OCI-LY3 (cell line): ENCODE measurements around the gene RPS6KA5.

Experiments used
- H2AFZ ChIP-seq: fragments of 200-600, 300-600 bp; shearing (Covaris generic); 2 replicates; pipeline ENCODE4 v1.6.0; 2014; ENCODE audit warnings: antibody characterized with exemption, low read depth, low read length
- H3K27ac ChIP-seq: fragments of 200-600, 300-600 bp; sonication (generic); 2 replicates; pipeline ENCODE4 v1.5.1; 2014; ENCODE audit warnings: mild to moderate bottlenecking, low read length, moderate library complexity, mixed read lengths
- H3K27me3 ChIP-seq: fragments of 200-600, 300-600 bp; sonication (generic); 2 replicates; pipeline ENCODE4 v1.6.1; 2014; ENCODE audit warnings: low read depth, low read length, mixed read lengths
- H3K36me3 ChIP-seq: fragments of 200-600, 300-600 bp; sonication (generic); replicated peaks from 2 replicates; pipeline ENCODE3; 2014; ENCODE audit warnings: low read depth, low read length, mixed read lengths
- H3K4me1 ChIP-seq: fragments of 300-600, 200-600 bp; sonication (generic); 2 replicates; pipeline ENCODE4 v1.6.1; 2014; ENCODE audit warnings: low read length, mixed read lengths
- H3K4me2 ChIP-seq: fragments of 200-600, 300-600 bp; sonication (generic); 2 replicates; pipeline ENCODE4 v1.6.1; 2014; ENCODE audit warnings: low read length, mixed read lengths
- H3K4me3 ChIP-seq: fragments of 300-600, 200-600 bp; sonication (generic); 2 replicates; pipeline ENCODE4 v1.5.1; 2014; ENCODE audit warnings: antibody characterized with exemption, mild to moderate bottlenecking, low read length, moderate library complexity
- H3K79me2 ChIP-seq: fragments of 300-600, 200-600 bp; shearing (Covaris generic); 2 replicates; pipeline ENCODE4 v1.6.1; 2014; ENCODE audit warnings: mild to moderate bottlenecking, low read length, mixed read lengths
- H3K9ac ChIP-seq: fragments of 300-600, 200-600 bp; shearing (Covaris generic); 2 replicates; pipeline ENCODE4 v1.6.0; 2014; ENCODE audit warnings: mild to moderate bottlenecking, low read length, moderate library complexity
- H3K9me3 ChIP-seq: fragments of 200-600, 300-600 bp; shearing (Covaris generic); 2 replicates; pipeline ENCODE4 v1.6.1; 2014; ENCODE audit warnings: low read length, mixed read lengths; ENCODE audit not compliant: insufficient read depth
- H4K20me1 ChIP-seq: fragments of 200-600, 300-600 bp; sonication (generic); 2 replicates; pipeline ENCODE4 v1.6.1; 2016; ENCODE audit warnings: low read length, mixed read lengths; ENCODE audit not compliant: insufficient read depth
- EZH2phosphoT487 ChIP-seq: fragments of 200-600 bp; shearing (Covaris generic); IDR thresholded peaks from 2 replicates; pipeline ENCODE4 v1.6.1; 2018; ENCODE audit warnings: antibody characterized with exemption, mixed run types, low read depth
- TF ChIP-seq, protein P1 (sequence below): fragments of 200-600, 300-600 bp; sonication (generic); IDR thresholded peaks from 2 replicates; pipeline ENCODE4 v1.5.1; 2014; ENCODE audit warnings: antibody characterized with exemption, low read length, low read depth

RPS6KA5 gene

DNA sequence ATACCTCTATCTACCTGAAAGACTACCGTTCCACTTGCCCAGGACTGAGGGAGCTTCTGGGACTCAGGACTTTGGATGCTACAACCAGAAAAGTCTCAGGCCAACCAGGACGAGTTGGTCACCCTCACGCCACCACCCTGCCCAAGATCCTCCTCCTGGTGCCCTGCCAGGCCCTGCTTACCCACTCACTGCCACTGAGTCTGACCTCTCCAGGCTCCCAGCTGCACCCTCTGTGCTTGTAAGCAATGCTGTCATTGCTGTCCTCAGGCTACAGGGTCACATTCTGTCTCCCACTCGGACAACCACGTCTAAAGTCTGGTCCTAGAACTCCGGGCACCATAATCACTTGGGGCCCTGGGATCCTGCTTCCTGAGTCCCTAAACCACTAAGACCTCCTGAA lies 253.4 kb downstream of the RPS6KA5 start:
- no peak overlapping the region for H3K4me2 ChIP-seq
- no peak overlapping the region for H3K4me3 ChIP-seq
- no peaks in the 10 kb centered on the region for H3K36me3 ChIP-seq
- no peak overlapping the region for H2AFZ ChIP-seq
- no peaks in the 10 kb centered on the region for H4K20me1 ChIP-seq
- H3K79me2 ChIP-seq = no peaks in the 10 kb centered on the region
- H3K9ac ChIP-seq = no peak overlapping the region
- no peak overlapping the region for H3K27ac ChIP-seq
- TF ChIP-seq, protein P1, sequence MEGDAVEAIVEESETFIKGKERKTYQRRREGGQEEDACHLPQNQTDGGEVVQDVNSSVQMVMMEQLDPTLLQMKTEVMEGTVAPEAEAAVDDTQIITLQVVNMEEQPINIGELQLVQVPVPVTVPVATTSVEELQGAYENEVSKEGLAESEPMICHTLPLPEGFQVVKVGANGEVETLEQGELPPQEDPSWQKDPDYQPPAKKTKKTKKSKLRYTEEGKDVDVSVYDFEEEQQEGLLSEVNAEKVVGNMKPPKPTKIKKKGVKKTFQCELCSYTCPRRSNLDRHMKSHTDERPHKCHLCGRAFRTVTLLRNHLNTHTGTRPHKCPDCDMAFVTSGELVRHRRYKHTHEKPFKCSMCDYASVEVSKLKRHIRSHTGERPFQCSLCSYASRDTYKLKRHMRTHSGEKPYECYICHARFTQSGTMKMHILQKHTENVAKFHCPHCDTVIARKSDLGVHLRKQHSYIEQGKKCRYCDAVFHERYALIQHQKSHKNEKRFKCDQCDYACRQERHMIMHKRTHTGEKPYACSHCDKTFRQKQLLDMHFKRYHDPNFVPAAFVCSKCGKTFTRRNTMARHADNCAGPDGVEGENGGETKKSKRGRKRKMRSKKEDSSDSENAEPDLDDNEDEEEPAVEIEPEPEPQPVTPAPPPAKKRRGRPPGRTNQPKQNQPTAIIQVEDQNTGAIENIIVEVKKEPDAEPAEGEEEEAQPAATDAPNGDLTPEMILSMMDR = no peak
- no peak for TF ChIP-seq EZH2phosphoT487
- peaks cover 5% of the 10 kb centered on the region; the same call in 1 of the 2 replicates for H3K4me1 ChIP-seq
- H3K27me3 ChIP-seq = no peaks in the 10 kb centered on the region
- no peaks in the 10 kb centered on the region for H3K9me3 ChIP-seq

DNA sequence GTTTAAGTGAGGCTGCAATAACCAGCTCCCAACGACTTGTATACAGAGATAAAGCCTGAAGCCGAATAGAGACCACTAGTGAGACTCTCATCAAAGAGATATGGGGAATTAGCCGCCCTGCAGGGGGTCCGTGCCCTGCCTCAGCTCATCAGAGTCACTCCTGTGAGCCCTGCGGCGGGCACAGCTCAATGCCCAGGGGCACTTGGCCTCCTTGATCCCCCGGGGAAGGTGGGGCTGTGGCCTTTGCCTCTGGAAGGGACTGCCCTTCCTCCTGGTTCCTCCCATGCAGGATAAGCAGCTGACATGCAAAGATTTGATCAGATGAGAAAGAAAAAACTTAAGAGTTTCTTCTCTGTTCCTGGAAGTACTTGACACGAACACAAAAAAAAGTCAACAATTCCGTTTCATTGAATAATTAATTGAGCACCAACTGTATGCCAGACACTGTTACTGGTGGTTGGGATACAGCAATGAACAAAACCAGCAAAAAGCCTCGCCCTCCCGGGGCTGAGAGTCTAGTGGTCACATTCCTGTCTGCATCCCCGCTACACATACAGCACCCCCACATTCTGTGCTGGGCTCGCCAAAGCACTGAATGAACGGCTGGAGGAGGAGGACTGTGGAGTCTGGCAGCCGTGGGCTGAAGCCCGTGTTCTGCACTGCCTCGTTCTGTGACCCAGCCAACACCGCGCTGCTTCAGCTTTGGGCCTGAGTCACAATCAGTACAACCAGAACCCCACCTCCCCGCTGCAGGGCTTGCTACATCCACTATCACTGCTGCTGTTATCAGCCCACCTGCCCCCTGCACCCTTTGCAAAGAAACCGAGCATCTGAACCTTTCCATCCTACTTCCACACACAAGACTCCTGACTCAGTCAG lies 254.5 kb downstream of the RPS6KA5 start:
- Histone ChIP-seq H3K36me3 (no peaks in the 10 kb centered on the region), H3K4me1 (peaks cover 5% of the 10 kb centered on the region; the same call in 1 of the 2 replicates), H3K79me2 (no peaks in the 10 kb centered on the region), H3K4me2 (no peak overlapping the region), H3K27ac (no peak overlapping the region), H2AFZ (no peak overlapping the region), H3K9me3 (no peaks in the 10 kb centered on the region), H3K27me3 (no peaks in the 10 kb centered on the region), H3K9ac (no peak overlapping the region), H3K4me3 (no peak overlapping the region), H4K20me1 (no peaks in the 10 kb centered on the region)
- no peak for TF ChIP-seq EZH2phosphoT487
- TF ChIP-seq, protein P1 = no peak

DNA sequence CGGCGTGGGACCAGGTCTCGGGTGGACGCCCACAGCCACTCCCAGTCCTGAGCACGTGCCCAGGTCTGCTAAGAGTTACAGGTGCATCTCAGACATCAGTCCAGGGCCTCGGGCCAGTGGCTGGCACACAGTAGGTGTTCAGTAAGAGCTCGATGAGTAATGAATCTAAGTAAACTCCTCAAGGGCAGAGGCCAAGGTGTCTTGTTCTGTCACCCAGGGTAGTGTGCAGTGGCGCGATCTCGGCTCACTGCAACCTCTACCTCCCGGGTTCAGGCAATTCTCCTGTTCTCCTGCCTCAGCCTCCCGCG lies 255.4 kb downstream of the RPS6KA5 start:
- Histone ChIP-seq H3K36me3 (no peaks in the 10 kb centered on the region), H3K27ac (no peak overlapping the region), H3K27me3 (no peaks in the 10 kb centered on the region), H3K4me3 (no peak overlapping the region), H3K4me1 (peaks cover 3% of the 10 kb centered on the region; the same call in 1 of the 2 replicates), H3K9me3 (no peaks in the 10 kb centered on the region), H3K9ac (no peak overlapping the region), H2AFZ (no peak overlapping the region), H3K4me2 (no peak overlapping the region), H4K20me1 (no peaks in the 10 kb centered on the region), H3K79me2 (no peaks in the 10 kb centered on the region)
- TF ChIP-seq, protein P1 = no peak

DNA sequence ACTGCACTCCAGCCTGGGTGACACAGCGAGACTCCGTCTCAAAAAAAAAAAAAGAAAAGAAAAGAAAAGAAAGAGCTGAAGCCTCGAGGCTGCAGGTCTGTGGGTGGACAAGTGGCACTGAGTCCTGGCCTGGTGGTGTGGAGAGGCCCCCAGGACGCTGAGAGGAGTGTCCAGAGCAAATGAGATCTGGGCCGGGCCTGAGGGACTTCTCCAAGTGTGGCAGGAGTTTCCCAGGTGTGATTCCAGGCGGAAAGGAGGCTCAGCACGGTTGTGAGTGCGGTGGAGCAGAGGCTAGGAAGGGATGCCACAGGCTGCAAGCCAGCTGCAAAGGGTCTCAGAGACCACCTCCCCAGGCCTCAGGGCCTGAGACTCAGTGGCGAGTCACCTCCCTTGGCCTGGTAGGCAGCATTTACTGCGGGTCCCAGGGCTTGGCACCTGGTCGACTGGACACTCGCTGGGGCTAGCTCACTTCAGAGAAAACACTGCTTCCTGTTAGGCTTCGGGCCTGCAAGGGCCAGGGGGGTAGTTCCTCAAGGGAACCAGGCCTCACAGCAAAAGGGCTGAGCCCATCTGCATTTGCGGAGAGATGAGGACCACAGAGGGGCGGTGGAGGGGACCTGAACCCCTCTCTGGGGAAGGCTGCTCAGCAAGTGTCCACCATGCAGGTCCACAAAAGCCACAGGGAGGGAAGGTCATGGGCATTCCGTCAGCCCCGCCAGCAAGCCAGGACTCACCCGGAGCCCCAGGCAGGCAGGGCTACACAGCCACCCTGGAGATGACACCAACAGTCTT lies 256.0 kb downstream of the RPS6KA5 start:
- H3K4me1 ChIP-seq = no peaks in the 10 kb centered on the region
- H3K79me2 ChIP-seq = no peaks in the 10 kb centered on the region
- H4K20me1 ChIP-seq = no peaks in the 10 kb centered on the region
- no peak overlapping the region for H3K27ac ChIP-seq
- H3K9ac ChIP-seq = no peak overlapping the region
- TF ChIP-seq, protein P1 = no peak
- TF ChIP-seq EZH2phosphoT487 = no peak
- H3K36me3 ChIP-seq = no peaks in the 10 kb centered on the region
- H3K9me3 ChIP-seq = no peaks in the 10 kb centered on the region
- no peak overlapping the region for H2AFZ ChIP-seq
- no peak overlapping the region for H3K4me2 ChIP-seq
- H3K4me3 ChIP-seq = no peak overlapping the region
- H3K27me3 ChIP-seq = no peaks in the 10 kb centered on the region
